K562 (cell line): ENCODE data around the gene COCH.

Experiments
- NR3C1 ChIP-seq: sonication (generic); formaldehyde crosslinking; IDR thresholded peaks from 2 replicates; pipeline ENCODE4 v1.8.1; 2022; ENCODE audit warnings: missing genetic modification reagents
- SP1 ChIP-seq: sonication (generic); formaldehyde crosslinking; IDR thresholded peaks from 2 replicates; pipeline ENCODE4 v1.8.1; 2022; ENCODE audit warnings: mild to moderate bottlenecking, missing genetic modification reagents
- TF ChIP-seq, protein P1 (sequence below), 2 experiments: IDR thresholded peaks; 2 replicates each; pipeline ENCODE4 v1.6.1; 2012; ENCODE audit warnings: improper control_type of control experiment in 2 of 2, low read depth in 2 of 2, low read length in 2 of 2, borderline replicate concordance in 1 of 2
- TF ChIP-seq, protein P2 (sequence below): IDR thresholded peaks from 2 replicates; pipeline ENCODE4 v1.6.1; 2014; ENCODE audit warnings: antibody characterized with exemption
- TF ChIP-seq, protein P3 (sequence below), 2 experiments: fragments of 450-650 bp in 1 of 2; sonication (generic) in 1 of 2; formaldehyde crosslinking in 1 of 2; IDR thresholded peaks in 1 of 2; conservative IDR thresholded peaks in 1 of 2; 2 replicates each; pipeline versions ENCODE4 v1.6.1 to v1.8.1; 2016 to 2023; ENCODE audit warnings: mild to moderate bottlenecking in 2 of 2, moderate library complexity in 2 of 2, inconsistent platforms in 1 of 2, missing genetic modification reagents in 1 of 2

DNA sequence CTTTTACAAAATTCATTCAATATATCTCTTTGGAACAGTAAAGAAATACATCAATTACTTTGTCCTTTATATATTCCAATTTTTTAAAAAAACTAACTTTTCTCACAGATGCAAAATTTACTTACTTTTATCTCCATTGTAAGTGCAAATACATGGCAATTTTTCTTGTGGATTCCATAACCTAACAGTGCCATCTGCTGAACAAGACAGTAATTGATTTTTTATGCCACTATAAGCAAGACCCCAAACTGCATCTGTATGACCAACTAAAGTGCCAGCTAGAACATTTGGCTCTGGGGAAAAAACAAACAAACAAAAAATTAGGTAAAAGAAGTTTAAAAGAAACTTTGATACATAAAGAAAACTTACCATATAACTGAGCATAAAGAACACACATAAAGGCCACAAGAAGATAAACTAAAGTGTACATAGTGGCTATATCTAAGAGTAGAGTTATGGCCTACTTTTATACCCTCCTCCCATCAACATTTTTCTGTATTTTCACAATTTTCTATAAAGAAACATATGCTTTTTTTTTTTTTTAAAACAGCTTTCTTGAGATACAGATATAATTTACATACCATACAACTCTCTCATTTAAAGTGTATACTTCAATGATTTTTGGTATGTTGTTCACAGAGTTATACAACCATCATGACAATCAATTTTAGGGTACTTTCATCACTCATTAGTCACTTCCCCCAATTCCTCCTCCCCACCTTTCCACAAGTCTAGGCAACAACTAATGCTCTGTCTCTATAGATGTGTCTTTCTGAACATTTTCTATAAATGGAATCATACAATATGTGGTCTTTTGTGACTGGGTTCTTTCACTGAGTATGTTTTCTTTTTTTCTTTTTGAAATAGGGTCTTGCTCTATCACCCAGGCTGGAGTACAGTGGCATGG is 32.6 kb downstream of the COCH start:
- TF ChIP-seq, protein P1, sequence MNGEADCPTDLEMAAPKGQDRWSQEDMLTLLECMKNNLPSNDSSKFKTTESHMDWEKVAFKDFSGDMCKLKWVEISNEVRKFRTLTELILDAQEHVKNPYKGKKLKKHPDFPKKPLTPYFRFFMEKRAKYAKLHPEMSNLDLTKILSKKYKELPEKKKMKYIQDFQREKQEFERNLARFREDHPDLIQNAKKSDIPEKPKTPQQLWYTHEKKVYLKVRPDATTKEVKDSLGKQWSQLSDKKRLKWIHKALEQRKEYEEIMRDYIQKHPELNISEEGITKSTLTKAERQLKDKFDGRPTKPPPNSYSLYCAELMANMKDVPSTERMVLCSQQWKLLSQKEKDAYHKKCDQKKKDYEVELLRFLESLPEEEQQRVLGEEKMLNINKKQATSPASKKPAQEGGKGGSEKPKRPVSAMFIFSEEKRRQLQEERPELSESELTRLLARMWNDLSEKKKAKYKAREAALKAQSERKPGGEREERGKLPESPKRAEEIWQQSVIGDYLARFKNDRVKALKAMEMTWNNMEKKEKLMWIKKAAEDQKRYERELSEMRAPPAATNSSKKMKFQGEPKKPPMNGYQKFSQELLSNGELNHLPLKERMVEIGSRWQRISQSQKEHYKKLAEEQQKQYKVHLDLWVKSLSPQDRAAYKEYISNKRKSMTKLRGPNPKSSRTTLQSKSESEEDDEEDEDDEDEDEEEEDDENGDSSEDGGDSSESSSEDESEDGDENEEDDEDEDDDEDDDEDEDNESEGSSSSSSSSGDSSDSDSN (IDR thresholded peaks at IDR 0.05; ENCODE audit: borderline replicate concordance in 1 of 2, low read depth in 2 of 2, low read length in 2 of 2), result no peak
- no peak for TF ChIP-seq NR3C1 (CRISPR knock-in tag)
- TF ChIP-seq, protein P2, sequence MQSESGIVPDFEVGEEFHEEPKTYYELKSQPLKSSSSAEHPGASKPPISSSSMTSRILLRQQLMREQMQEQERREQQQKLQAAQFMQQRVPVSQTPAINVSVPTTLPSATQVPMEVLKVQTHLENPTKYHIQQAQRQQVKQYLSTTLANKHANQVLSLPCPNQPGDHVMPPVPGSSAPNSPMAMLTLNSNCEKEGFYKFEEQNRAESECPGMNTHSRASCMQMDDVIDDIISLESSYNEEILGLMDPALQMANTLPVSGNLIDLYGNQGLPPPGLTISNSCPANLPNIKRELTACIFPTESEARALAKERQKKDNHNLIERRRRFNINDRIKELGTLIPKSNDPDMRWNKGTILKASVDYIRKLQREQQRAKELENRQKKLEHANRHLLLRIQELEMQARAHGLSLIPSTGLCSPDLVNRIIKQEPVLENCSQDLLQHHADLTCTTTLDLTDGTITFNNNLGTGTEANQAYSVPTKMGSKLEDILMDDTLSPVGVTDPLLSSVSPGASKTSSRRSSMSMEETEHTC, result no peak
- no peak for TF ChIP-seq SP1 (CRISPR knock-in tag)
- TF ChIP-seq, protein P3, sequence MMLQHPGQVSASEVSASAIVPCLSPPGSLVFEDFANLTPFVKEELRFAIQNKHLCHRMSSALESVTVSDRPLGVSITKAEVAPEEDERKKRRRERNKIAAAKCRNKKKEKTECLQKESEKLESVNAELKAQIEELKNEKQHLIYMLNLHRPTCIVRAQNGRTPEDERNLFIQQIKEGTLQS (IDR thresholded peaks at IDR 0.05), result no peak
- TF ChIP-seq, protein P3 (CRISPR knock-in tag; conservative IDR thresholded peaks at IDR 0.05), result no peak
